Tongue (tissue), 2 donors: ENCODE measurements around the gene WHAMM. TPM values are rescaled to one million over a fixed set of nuclear protein-coding genes. Genes with fewer than 3 reads are reported as not detected.
"Not testable (repeated sequence)": the region's sequence is repeated elsewhere in the genome, so short reads cannot be mapped to it uniquely, and the experiment has no call there.

Experiments
- DNase-seq: peaks from one replicate; pipeline ENCODE4 v3.0.0-alpha.2; 2015
- total RNA-seq: library from RNA; depleted of rRNA; stranded (reverse); fragments of >200 nt; gene quantifications from one replicate; pipeline ENCODE4 v1.2.3, GENCODE V29; 2014

WHAMM gene
- total RNA-seq, 1 donor from 2014 or later = 14.8 TPM

DNA sequence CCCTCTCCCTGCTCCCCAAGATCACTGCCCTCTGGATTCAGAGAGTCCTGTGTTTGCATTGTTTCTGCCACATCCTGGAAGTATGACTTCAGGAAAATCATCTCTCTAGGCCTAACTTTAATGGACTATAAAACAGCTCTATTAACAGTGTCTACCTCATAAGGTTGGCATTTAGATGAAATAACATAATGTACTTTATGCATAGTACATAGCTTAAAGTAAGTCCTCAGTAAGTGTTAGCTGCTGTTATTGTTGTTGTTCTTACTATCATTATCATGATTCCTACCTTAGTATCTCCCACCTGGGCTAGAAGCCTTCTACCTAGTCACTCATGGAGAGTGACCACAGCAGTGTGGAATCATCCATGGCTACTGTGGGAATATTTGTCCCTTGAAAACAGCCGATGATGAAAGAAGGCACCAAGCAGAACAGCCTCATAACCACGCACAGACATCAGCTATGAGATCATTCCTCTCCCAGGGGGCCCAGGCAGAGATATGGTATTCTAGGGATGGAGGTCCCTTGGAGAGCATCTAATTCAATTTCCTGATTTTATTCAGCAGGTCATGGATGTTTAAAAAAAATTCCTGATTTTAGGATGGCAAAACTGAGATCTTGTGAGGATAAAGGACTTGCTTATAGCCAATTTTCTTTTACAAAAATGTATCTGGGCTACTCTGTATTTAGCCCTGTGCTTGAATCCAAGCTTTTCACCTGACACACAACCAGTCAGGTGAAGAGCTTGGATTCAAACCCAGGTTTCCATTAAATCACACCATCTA, 5.4 kb upstream of the WHAMM start:
- DNase-seq = no peak

DNA sequence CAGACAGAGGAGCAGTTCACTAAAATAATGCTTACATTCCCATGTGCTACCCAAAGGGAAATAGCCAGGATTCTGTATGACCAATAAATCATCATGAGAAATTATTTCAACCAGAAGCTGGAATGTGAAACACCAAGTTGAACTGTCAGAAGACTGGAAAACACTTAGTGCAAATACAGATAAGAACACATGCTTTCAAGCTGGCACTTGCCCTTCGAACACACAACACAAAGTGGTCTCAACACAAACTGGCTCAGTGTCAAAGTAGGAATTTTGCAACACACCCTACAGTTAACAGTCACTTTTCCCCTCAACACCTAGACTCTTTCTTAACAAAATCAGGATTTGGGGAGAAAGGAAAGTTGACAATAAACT, 4.9 kb upstream of the WHAMM start:
- peak; percentile 31 for DNase-seq

DNA sequence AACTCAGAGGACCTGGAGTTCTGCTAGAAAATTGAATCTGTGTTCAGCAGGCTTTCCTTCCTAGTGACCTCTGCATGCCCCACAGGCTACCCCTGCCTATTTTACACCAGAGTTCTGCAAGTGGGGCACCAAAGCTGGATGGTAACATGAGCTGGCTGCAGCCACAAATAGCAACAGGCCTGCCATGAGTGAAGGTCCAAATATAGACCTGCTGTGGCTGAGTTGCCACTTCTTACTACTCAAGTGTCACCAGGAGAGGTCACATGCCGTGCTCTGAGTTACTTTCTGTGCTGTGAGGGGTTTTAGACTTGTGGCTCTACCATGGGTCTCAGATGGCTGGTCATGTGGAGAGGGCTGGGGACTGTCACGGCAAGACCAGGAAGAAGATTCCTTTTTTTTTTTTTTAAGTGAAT, 3.4 kb upstream of the WHAMM start, which contains the start of gene FSD2:
FSD2 (minus strand) TSS at position 76 of the 413 bp plus-strand sequence. CDS start 18,679 bp downstream, outside the sequence.
- DNase-seq = peak; percentile 83

DNA sequence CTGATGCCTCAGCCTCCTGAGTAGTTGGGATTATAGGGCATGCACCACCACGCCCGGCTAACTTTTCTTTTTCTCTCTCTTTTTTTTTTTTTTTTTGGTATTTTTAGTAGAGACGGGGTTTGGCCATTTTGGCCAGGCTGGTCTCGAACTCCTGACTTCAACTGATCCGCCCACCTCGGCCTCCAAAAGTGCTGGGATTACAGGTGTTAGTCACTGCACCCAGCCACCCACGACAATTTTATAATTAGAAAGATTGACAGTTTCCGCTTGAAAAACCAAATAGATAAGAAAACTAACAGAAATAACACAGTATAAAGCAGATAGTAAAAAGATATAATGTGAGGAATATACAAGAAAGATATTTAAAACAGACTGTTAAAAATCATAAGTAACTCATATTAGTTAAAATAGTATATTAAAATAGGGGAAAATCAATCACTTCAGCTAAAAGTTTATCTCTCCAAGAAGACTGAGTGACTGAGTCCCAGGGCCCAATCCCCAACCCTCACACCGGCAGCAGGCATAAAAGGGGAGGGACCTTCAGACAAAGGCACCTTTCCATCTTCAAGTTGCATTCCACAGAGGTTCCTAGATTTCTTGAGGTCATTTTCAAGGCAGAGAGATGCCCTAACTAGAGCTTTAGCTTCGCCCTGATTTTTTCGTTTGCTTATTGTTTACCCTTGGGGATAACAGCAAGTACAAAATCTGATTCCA, 1.4 kb upstream of the WHAMM start:
- no peak for DNase-seq

DNA sequence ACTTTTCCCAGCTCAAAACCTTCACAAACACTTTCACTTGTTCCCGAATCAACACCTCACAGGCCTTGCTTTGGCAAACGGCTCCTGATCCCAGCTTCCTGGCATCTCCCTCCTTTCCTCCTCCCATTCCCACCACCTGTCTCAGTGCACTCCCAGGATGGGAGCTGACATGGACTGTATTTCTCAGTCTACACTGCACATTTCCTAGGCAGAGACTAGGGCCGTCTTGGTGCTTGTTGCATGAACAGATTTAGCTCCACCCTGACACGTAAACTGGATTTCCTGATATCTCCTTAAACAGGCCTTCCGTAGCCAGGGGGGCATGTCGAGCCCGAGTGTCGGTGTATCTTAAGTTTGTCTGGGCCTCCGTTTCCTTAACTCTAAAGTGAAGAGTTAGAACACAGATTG, 790 bp upstream of the WHAMM start:
- peak; percentile 25 for DNase-seq

DNA sequence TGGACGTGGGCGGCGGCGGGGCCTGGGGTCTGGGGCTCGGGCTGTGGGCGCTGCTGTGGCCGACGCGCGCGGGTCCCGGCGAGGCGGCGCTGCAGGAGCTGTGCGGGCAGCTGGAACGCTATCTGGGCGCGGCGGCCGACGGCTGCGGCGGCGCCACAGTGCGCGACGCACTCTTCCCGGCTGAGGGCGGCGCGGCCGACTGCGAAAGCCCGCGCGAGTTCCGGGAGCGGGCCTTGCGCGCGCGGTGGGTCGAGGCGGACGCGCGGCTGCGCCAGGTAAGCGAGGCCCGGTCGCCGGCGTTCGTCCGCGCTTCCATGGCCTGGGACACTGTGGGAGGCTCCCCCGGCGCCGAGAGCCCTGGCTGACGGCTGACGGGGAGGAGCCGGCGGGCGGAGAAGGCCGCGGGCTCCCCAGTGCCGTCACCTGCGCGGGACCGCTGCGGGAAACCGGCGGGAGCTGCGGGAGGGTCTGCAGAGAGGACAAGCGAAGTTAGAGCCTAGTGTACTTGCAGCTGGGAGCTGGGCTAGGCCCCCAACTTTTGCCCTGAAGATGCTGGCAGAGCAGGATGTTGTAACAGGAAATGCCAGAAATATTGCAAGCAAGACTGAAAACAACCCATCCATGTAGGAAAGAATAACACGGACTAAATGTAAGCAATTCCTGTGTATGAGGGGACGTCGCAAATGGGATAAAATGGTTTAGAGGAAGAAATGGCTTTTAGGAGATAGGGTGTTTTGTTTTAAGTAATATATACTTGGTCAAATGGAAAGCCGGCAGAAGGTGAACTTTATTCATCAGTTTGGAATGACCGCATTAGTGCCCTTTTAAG, 847 bp downstream of the WHAMM start:
- peak; percentile 53 for DNase-seq

DNA sequence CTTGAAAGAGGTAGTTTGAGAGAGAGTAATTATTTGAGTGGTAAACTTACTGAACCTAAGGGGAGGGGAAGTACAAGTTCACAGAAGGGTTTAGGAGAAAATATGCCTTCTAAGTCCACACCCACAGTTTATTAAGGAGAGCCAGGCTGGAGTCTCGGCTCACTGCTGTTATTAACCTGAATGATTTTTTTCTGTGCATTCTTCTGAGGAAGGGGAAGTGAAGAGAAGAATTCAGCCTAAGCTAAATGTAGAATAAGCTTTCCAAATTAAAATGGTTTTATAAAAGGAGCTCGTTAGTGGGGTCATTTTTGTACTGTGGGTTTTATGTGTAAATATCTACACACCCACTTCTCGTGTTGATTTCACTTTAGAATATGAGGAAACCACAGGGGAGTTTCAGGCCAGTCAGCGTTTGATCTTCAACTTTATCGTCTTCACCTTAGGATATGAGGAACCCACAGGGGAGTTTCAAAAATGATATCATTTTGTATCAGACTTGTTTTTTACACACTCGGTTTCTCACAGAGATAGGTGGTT, 1.5 kb downstream of the WHAMM start:
- no peak for DNase-seq

DNA sequence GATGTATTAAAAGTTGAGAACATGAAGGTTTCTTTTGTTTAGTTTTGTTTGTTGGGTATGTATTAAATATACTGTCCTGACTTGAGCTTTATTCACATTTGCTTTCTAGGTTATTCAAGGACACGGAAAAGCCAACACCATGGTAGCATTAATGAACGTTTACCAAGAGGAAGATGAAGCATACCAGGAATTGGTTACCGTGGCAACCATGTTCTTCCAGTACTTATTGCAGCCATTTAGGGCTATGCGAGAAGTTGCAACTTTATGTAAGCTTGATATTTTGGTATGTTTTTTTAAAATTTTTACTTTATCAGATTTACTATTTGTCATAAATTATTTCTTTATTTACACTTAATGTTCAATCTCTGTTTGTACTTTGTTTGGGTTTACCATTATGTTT, 3.6 kb downstream of the WHAMM start:
- DNase-seq = no peak

DNA sequence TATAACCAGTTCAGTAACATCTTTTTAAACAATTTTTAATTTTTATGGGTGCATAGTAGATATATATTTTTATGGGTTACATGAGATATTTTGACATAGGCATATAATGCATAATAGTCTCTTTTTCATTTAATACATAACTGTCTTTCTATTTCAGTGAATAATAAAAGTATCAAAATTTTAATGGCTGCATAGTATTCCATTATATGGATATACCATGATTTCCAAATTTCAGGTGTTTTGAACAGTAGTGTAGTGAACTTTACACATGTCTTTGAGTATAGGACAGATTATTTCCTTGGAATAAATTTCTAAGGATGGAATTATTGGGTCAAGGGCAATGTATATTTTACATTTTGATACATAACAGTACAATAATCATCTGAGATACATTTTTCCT, 10.7 kb downstream of the WHAMM start:
- DNase-seq = no peak

DNA sequence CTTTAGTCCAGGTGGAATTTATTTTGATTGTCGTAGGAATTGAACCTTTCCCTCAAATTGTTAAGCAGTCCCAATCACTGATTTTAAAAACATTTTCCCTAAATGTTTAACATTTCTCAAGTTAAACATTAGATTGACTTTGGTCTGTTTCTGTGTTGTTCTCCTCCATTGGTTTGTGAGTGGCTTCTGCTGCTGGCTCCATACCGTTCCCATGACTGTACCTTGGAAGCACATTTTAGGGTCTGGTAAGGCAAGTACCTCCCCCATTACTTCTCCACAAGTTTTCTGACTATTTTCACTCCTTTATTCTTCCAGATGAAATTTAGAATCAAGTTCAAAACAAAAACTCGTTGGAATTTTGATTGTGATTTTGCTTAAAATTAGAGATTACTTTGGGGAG, 12.0 kb downstream of the WHAMM start:
- DNase-seq = not testable (repeated sequence)

DNA sequence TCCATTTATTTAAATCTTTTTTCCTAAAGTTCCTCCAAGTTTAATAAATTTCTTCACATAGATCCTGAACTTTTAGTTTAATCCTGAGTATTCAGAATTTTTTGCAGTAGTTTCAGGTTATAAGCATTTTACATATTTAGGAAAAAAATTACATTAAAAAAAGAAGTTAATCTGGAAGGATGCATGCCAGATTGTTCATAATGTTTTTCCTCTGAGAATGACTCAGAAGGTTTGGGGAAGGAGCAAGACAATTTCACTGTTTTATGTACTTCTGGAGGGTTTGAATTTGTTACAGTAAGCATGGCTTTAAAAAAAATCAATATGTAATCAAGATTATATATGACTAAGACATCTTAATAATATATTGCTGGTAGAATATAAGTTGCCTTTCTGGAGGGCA, 12.4 kb downstream of the WHAMM start:
- not testable (repeated sequence) for DNase-seq

DNA sequence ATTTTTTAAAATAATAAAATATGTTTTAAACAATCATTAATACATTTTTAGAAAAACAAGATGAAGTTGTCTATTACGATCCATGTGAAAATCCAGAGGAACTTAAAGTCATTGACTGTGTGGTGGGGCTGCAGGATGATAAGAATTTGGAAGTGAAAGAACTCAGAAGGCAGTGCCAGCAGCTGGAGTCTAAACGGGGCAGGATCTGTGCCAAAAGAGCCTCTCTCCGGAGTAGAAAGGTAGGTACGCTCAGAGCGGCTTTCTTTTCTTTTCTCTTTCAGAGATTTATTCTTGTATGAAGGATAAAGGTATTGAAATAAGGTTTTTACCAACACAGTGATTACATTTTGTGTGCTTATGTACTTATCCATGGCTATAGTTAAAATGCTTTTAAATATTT, 13.6 kb downstream of the WHAMM start:
- no peak for DNase-seq

DNA sequence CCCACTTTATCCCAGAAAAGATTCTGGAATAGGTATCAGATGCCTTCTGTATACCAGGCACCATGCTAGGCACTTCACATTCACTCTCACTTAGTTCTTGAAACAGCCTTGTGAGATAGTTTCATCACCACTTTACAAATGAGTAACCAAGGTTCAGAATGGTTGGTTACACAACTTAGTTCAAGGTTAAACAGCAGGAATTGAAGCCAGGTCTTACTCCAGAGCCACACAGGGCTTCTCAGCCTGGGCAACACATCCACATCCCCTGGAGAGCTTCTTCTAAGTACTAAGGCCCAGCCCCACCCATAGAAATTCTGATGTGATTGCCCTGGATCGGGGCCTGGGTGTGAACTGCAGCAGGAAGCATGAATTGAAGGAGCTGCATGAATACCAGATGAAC, 18.6 kb downstream of the WHAMM start:
- DNase-seq = no peak

DNA sequence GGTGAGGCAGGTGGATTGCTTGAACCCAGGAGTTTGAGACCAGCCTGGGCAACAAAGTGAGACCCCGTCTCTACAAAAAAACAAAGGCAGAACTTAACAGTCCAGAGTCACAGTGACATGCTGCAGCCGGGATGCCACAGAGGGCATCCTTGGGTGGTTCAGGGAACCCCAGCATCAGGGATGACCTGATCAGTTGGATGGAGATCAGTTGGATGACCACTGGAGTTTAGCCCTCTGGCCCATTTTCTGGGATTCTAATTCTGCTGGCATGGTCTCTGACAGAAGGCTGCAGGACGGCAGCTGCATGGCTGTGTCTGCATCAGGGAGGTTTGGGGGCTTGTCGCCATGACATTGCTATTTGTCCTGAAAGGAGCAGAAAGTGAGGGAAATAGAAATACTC, 19.8 kb downstream of the WHAMM start:
- DNase-seq = no peak

DNA sequence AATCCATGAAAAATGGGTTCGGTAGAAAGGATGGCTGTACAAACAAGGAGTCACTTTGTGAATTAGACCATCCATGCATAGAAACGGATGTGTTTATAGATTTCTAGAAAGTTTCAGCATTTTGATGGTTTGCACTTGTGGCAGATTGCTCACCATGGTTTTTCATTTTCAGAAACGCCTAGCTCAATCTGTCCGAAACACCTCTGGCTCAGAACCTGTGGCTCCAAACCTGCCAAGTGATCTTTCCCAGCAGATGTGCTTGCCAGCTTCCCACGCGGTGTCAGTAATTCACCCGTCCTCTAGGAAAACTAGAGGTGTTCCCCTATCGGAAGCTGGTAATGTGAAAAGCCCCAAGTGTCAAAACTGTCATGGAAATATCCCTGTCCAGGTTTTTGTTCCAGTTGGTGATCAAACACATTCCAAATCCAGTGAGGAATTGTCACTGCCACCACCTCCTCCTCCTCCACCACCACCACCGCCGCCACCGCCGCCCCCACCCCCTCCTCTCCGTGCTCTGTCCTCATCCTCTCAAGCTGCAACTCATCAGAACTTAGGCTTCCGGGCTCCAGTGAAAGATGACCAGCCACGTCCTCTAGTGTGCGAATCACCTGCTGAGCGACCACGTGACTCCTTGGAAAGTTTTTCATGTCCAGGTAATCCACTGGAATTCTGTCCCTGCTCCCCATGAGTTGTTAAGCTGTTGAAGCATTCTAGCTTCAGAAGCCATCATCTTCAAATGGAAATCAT, 21.2 kb downstream of the WHAMM start:
- no peak for DNase-seq

DNA sequence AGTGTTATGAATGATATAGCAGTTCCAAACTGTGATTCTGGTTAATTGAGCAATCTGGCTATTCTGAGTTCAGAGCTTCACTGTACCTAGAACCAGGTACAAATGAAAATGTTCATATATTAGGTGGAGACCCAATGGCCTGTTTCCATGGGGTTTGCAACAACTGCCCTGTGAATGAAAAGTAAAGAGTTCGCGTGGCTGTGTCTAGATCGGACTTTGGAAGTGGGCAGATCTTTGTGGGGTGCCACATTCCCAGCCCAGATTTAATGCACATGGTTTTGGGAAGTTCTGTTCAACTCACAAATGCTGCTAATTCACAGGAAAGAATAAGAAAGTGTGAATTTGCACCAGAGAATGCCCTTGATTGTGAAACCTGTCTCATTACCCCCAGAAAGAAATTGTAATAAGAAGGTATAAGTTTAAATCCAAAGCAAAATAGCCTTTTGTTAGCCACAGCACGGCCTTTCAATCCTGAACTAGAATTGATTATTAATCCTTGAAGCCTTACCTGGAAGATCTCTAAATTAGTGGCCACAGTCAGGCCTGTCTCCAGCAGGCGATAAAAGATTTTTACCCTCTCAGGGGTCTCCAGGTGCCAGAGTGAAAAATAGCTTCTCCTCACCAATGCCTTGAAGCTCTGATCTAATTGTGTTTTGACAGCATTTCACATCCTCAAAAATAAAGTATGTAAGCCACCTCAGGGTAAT, 22.6 kb downstream of the WHAMM start:
- no peak for DNase-seq

DNA sequence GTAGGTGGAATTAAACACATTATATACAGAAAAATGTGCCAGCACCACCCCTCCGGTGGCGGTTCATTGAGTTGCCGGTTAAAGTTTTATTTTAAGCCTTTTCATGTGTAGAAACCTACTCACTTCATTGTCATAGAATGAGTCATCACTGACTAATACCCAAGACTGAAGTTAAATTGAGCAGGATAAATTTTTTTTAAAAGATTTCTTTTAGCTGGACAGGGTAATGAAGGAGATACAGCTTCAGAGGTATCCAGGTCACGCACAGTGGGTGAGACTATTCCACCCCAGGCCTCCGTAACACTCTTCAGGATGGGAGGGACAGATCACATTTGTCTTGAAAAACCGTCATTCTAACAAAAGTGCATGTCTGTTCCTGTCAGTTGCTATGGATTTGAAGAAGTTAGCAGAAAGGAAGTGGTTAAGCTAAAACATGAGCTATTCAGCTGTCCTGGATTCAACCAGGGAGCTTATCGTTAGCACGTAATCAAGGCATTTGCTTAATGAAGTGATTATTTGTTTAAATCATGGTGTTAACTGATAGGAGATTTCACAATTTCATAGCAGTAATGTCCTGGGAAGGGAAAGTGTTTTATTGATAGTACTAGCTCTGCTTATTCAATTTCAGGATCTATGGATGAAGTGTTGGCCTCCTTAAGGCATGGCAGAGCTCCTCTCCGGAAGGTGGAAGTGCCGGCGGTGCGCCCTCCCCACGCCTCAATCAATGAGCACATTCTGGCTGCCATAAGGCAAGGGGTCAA, 23.4 kb downstream of the WHAMM start:
- DNase-seq = no peak

DNA sequence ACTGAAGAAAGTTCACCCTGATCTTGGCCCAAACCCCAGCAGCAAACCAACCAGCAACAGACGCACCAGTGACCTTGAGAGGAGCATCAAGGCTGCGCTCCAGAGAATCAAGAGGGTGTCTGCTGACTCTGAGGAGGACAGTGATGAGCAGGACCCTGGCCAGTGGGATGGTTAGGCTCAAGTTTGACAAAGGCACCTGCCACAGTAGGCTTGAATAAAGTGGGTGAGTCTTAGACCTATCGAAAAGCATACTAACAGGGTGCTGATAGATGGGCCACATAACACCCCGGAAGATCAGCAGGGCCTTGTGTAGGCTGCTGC, 23.9 kb downstream of the WHAMM start:
- no peak for DNase-seq

DNA sequence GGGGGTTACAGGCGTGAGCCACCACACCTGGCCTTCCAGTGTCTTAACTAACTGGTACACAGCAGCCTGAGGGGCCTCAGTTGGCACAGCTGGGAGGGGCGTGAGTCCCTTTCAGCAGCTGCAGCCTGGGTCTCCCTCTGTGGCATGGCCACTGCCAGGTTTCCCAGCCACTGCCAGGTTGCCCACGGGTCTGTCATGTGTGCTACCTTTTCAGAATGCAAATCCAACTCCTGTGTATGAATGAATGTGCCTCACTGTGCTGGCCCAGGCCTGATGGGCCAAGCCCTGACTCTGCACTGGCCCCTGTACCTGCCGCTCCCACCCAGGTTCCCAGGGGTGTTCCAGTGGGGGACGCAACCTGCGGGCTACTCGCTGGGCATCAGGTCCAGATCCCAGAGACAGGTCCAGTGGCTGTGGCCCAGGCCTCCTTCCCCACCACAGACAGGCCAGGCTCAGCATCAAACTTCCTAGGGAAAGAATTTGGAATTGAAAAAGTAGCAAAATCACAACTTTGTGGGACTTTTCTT, 26.0 kb downstream of the WHAMM start:
- DNase-seq = no peak

DNA sequence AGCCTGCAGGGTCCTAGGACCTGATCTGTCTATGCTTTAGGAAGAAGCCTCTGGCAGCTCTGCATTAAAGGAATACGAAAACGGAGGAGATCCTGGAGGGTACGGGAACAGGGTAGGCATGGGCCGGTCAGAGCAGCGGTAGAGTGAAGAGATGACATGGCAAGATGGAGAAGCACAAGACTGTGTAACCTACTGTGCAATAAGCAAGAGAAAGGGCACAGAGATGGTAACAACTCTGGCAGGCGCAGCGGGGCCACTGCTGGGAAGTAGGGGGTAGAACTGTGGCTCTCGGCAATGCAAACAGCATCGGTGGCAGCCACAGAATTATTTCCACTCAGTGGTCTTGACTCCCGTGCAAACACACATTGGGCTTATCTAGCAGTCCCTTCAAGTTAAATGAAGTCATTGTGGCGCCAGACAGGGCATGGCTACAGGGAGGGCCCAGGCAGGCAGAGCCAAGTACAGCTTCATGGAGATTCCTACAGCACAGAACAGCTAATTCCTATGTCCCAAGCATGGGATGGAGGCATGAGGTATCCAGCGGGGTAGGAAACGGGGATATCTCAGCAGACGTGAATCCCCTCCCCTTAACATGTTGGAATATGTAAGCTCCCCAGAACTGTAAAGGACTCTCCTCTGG, 28.8 kb downstream of the WHAMM start:
- no peak for DNase-seq
